Measurements from ENCODE around the gene STT3A. TPM values are rescaled to one million over a fixed set of nuclear protein-coding genes. Genes with fewer than 3 reads are reported as not detected.

Gene STT3A
- total RNA-seq, 2 experiments from 2014 or later = 87.9 to 172 TPM

DNA sequence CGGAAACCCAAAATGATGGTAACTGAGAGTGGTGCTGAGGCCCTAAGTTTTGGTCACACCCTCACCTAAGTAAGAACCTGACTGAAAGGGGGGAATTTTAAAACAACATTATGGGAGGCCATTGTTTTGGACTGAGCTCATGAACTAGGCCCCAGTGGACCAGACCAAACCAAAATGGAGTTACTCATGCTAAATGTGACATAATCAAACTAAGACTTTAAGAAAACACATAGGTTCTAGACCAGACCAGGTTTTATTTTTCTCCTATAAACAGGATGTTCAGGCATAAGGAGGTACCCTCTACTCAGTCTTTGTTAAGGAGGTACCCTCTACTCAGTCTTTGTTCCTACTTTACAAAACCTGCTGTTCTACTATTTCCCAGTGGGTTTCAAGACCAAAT lies 30.7 kb upstream of the STT3A start:
- no peaks in the 10 kb centered on the region for H4K20me1 ChIP-seq (ENCODE audit: insufficient read depth, low read length)
- ChIA-PET POLR2A (no interaction called here), CTCF (ENCODE audit: unreplicated experiment) (no interaction called here)
- intact Hi-C loops (cut with micrococcal nuclease; ENCODE audit: unreplicated experiment) = no loop called here
- no peak overlapping the region for H3K27ac ChIP-seq (ENCODE audit: low read depth, low read length, poor library complexity, severe bottlenecking)
- H3K4me1 ChIP-seq (ENCODE audit: insufficient read depth, low read length, poor library complexity, severe bottlenecking) = no peaks in the 10 kb centered on the region
- no peak overlapping the region for H3K4me2 ChIP-seq (ENCODE audit: low read length)
- H3K9me3 ChIP-seq (ENCODE audit: low read length) = no peaks in the 10 kb centered on the region
- H2AFZ ChIP-seq (ENCODE audit: low read length) = no peak overlapping the region
- DNase-seq (ENCODE audit: low spot score) = no peak
- H3K36me3 ChIP-seq (ENCODE audit: insufficient read depth, low read length) = no peaks in the 10 kb centered on the region
- H3K79me2 ChIP-seq (ENCODE audit: insufficient read depth, low read depth, low read length) = no peaks in the 10 kb centered on the region
- TF ChIP-seq, protein P1, sequence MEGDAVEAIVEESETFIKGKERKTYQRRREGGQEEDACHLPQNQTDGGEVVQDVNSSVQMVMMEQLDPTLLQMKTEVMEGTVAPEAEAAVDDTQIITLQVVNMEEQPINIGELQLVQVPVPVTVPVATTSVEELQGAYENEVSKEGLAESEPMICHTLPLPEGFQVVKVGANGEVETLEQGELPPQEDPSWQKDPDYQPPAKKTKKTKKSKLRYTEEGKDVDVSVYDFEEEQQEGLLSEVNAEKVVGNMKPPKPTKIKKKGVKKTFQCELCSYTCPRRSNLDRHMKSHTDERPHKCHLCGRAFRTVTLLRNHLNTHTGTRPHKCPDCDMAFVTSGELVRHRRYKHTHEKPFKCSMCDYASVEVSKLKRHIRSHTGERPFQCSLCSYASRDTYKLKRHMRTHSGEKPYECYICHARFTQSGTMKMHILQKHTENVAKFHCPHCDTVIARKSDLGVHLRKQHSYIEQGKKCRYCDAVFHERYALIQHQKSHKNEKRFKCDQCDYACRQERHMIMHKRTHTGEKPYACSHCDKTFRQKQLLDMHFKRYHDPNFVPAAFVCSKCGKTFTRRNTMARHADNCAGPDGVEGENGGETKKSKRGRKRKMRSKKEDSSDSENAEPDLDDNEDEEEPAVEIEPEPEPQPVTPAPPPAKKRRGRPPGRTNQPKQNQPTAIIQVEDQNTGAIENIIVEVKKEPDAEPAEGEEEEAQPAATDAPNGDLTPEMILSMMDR (conservative IDR thresholded peaks at IDR 0.05; ENCODE audit: low read length) = no peak
- TF ChIP-seq EZH2phosphoT487 (IDR thresholded peaks at IDR 0.05; ENCODE audit: borderline replicate concordance, low read depth, low read length) = no peak
- H3K9me2 ChIP-seq (ENCODE audit: insufficient read depth, low read length) = no peaks in the 10 kb centered on the region
- BruUV-seq (replicated peaks) = no TSS peak
- no peak overlapping the region for H3K4me3 ChIP-seq (ENCODE audit: low read depth, low read length, poor library complexity, severe bottlenecking)

- intact Hi-C loops (cut with micrococcal nuclease; ENCODE audit: unreplicated experiment) = no loop called here
- H3K27ac ChIP-seq (ENCODE audit: low read depth, low read length, poor library complexity, severe bottlenecking) = no peak overlapping the region
- H3K9me2 ChIP-seq (ENCODE audit: insufficient read depth, low read length) = no peaks in the 10 kb centered on the region
- DNase-seq (ENCODE audit: low spot score) = no peak
- H3K4me1 ChIP-seq (ENCODE audit: insufficient read depth, low read length, poor library complexity, severe bottlenecking) = no peaks in the 10 kb centered on the region
- no peak overlapping the region for H2AFZ ChIP-seq (ENCODE audit: low read length)
- ChIA-PET POLR2A (interaction anchor here (0.6 to 0.7 kb wide), 3 partner anchors 11 to 279 kb away, joined by 3 to 5 read pairs (median 3); no protein-coding TSS in a partner anchor), CTCF (ENCODE audit: unreplicated experiment) (no interaction called here)
- no peak overlapping the region for H3K4me2 ChIP-seq (ENCODE audit: low read length)
- TF ChIP-seq EZH2phosphoT487 (IDR thresholded peaks at IDR 0.05; ENCODE audit: borderline replicate concordance, low read depth, low read length) = no peak
- no peaks in the 10 kb centered on the region for H3K79me2 ChIP-seq (ENCODE audit: insufficient read depth, low read depth, low read length)
- no peak overlapping the region for H3K4me3 ChIP-seq (ENCODE audit: low read depth, low read length, poor library complexity, severe bottlenecking)
- H4K20me1 ChIP-seq (ENCODE audit: insufficient read depth, low read length) = no peaks in the 10 kb centered on the region
- no TSS peak for BruUV-seq (replicated peaks)
- no peaks in the 10 kb centered on the region for H3K36me3 ChIP-seq (ENCODE audit: insufficient read depth, low read length)
- no peaks in the 10 kb centered on the region for H3K9me3 ChIP-seq (ENCODE audit: low read length)
Observed at GRCh38 chr11:125562430-125562829, 30.2 kb upstream of the STT3A start.

DNA sequence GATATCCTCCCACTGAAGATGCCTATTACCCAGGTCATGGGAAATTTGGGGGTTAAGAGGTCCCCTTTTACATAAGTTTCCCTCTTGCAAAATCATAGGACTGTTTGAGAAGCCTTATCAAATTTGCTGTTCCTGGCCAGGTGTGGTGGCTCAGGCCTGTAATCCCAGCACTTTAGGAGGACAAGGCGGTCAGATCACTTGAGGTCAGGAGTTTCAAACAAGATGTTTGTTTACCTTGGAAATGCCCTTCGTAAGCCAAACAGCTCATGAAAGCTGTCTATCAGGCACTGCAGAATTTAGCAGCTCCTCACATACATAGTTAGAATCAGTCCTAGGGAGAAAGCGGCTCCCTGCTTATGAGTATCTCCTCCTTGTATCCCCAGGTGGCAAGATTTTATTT lies 28.3 kb upstream of the STT3A start:
- intact Hi-C loops (cut with micrococcal nuclease; ENCODE audit: unreplicated experiment) = no loop called here
- Histone ChIP-seq H3K27ac (ENCODE audit: low read depth, low read length, poor library complexity, severe bottlenecking) (no peak overlapping the region), H3K4me1 (ENCODE audit: insufficient read depth, low read length, poor library complexity, severe bottlenecking) (peaks cover 6% of the 10 kb centered on the region), H3K4me2 (ENCODE audit: low read length) (no peak overlapping the region), H3K36me3 (ENCODE audit: insufficient read depth, low read length) (no peaks in the 10 kb centered on the region), H3K4me3 (ENCODE audit: low read depth, low read length, poor library complexity, severe bottlenecking) (no peak overlapping the region), H2AFZ (ENCODE audit: low read length) (no peak overlapping the region), H3K9me3 (ENCODE audit: low read length) (no peaks in the 10 kb centered on the region), H3K9me2 (ENCODE audit: insufficient read depth, low read length) (no peaks in the 10 kb centered on the region), H4K20me1 (ENCODE audit: insufficient read depth, low read length) (no peaks in the 10 kb centered on the region), H3K79me2 (ENCODE audit: insufficient read depth, low read depth, low read length) (no peaks in the 10 kb centered on the region)
- no TSS peak for BruUV-seq (replicated peaks)
- no peak for DNase-seq (ENCODE audit: low spot score)
- CTCF ChIA-PET (ENCODE audit: unreplicated experiment) = no interaction called here
- TF ChIP-seq, protein P1 (conservative IDR thresholded peaks at IDR 0.05; ENCODE audit: low read length) = no peak
- no peak for TF ChIP-seq EZH2phosphoT487 (IDR thresholded peaks at IDR 0.05; ENCODE audit: borderline replicate concordance, low read depth, low read length)
- POLR2A ChIA-PET = interaction anchor here (0.7 kb wide), 1 partner anchor 1582 kb away, joined by 3 read pairs; no protein-coding TSS in a partner anchor
